ENCODE measurements around the gene CRYGS. TPM values are rescaled to one million over a fixed set of nuclear protein-coding genes. Genes with fewer than 3 reads are reported as not detected.
A peak's percentile ranks its signal among the peaks of the same experiment; 100 is the strongest.

CRYGS gene
- total RNA-seq, 4 donors from 2014 or later: 1.4 to 12.3 (median 5.7) TPM

DNA sequence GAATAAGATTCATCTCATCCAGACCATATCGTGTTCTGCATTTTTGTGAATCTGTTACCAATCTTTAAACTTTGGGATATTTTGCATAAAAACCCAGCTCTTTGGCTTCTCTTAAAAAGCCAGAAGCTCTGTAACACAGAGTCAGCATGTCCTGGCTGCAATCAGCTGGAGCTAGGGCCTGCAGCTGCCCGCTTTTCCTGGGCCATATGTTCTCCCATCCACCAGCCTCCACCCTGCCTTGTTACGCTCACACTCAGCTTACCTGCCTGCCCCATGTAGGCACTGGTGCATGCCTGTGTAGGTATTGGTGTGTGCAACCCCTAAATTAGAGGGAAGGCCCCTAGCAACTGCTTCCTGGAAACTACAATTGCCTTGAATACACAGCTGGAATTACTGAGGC, 48.2 kb downstream of the CRYGS start:
- H3K27ac ChIP-seq: no peak overlapping the region
- TF ChIP-seq CTCF (IDR thresholded peaks at IDR 0.05) (no peak), POLR2A (IDR thresholded peaks at IDR 0.05) (no peak)
- DNase-seq: no peak

GRCh38 chr3:186493525-186494255, 50.5 kb downstream of the CRYGS start:
- no peak overlapping the region for H3K4me3 ChIP-seq
- no peaks in the 10 kb centered on the region for H3K36me3 ChIP-seq
- H3K27ac ChIP-seq: peak overlapping the region in 2 of 4 donors; percentile 30 to 50
- H3K4me1 ChIP-seq: no peaks in the 10 kb centered on the region
- no peaks in the 10 kb centered on the region for H3K27me3 ChIP-seq
- no peaks in the 10 kb centered on the region for H3K9me3 ChIP-seq
- DNase-seq: no peak
- TF ChIP-seq CTCF (IDR thresholded peaks at IDR 0.05): no peak
- TF ChIP-seq POLR2A (IDR thresholded peaks at IDR 0.05): no peak

More for the DNA sequence above, 48.2 kb downstream of the CRYGS start:
- Histone ChIP-seq H3K4me1 (no peaks in the 10 kb centered on the region), H3K9me3 (no peaks in the 10 kb centered on the region), H3K27me3 (no peaks in the 10 kb centered on the region), H3K36me3 (no peaks in the 10 kb centered on the region), H3K4me3 (no peak overlapping the region)

GRCh38 chr3:186492385-186492984, 51.7 kb downstream of the CRYGS start:
- no peaks in the 10 kb centered on the region for H3K36me3 ChIP-seq
- no peak for TF ChIP-seq CTCF (IDR thresholded peaks at IDR 0.05)
- no peak for TF ChIP-seq POLR2A (IDR thresholded peaks at IDR 0.05)

GRCh38 chr3:186489507-186489906, 54.7 kb downstream of the CRYGS start:
- Histone ChIP-seq H3K4me3 (no peak overlapping the region), H3K27ac (no peak overlapping the region), H3K9me3 (no peaks in the 10 kb centered on the region), H3K27me3 (no peaks in the 10 kb centered on the region), H3K4me1 (no peaks in the 10 kb centered on the region), H3K36me3 (no peaks in the 10 kb centered on the region)
- no peak for TF ChIP-seq CTCF (IDR thresholded peaks at IDR 0.05)
- no peak for TF ChIP-seq POLR2A (IDR thresholded peaks at IDR 0.05)
- DNase-seq: no peak

More at GRCh38 chr3:186492385-186492984, 51.7 kb downstream of the CRYGS start:
- Histone ChIP-seq H3K27ac (peak overlapping the region in 1 of 4 donors; percentile 42), H3K27me3 (no peaks in the 10 kb centered on the region), H3K9me3 (no peaks in the 10 kb centered on the region), H3K4me1 (no peaks in the 10 kb centered on the region), H3K4me3 (no peak overlapping the region)
- no peak for DNase-seq

Other genes with a start within 250 kb of the CRYGS start
- gene DGKG, start 182.1 kb downstream of the CRYGS start, total RNA-seq: 10 to 100 TPM in 1 of 4 donors, 1 to 10 TPM in 2, under 1 TPM in 1; 0.70 to 13.2 (median 5.9) TPM
- 10 to 100 TPM; 13.8 to 30.5 (median 16.6) TPM for gene TBCCD1, start 23.0 kb upstream of the CRYGS start, total RNA-seq
- gene DNAJB11, start 26.3 kb upstream of the CRYGS start, total RNA-seq: 10 to 100 TPM; 16.5 to 61.3 (median 42.4) TPM
- gene AHSG, start 68.7 kb upstream of the CRYGS start, total RNA-seq: not detected
- gene FETUB, start 96.0 kb upstream of the CRYGS start, total RNA-seq: not detected
- gene HRG, start 121.6 kb upstream of the CRYGS start, total RNA-seq: not detected
- 1 to 10 TPM in 1 of 4 donors, under 1 TPM in 1, not detected in 2; 0.57 to 1.1 TPM for gene KNG1, start 173.0 kb upstream of the CRYGS start, total RNA-seq
- gene EIF4A2, start 239.2 kb upstream of the CRYGS start, total RNA-seq: 100 to 1,000 TPM; 218 to 408 (median 262) TPM

Data from Peyer's patch (tissue), 4 donors.